ENCODE data around the gene FBXO30.

Gene FBXO30

DNA sequence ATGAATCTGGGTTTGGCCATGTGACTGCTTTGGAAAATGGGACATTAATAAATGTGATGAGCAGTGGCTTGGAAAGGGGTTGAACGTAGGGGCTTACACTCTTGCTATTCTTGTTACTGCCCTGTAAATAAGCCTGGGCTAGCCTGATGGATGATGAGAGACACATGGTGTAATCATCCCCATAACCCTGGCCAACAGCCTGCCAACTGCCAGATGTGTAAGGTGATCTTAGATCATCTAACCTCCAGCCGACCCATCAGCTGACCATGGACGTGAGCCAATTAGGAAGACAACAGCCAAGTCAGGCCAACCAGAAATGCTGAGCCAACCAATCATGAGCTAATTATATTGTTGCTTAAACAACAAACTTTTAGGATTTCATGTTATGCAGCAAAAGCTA, 25.2 kb downstream of the FBXO30 start:
- Histone ChIP-seq H3K27ac (no peak overlapping the region), H3K4me3 (no peak overlapping the region)
- TF ChIP-seq, protein P1, sequence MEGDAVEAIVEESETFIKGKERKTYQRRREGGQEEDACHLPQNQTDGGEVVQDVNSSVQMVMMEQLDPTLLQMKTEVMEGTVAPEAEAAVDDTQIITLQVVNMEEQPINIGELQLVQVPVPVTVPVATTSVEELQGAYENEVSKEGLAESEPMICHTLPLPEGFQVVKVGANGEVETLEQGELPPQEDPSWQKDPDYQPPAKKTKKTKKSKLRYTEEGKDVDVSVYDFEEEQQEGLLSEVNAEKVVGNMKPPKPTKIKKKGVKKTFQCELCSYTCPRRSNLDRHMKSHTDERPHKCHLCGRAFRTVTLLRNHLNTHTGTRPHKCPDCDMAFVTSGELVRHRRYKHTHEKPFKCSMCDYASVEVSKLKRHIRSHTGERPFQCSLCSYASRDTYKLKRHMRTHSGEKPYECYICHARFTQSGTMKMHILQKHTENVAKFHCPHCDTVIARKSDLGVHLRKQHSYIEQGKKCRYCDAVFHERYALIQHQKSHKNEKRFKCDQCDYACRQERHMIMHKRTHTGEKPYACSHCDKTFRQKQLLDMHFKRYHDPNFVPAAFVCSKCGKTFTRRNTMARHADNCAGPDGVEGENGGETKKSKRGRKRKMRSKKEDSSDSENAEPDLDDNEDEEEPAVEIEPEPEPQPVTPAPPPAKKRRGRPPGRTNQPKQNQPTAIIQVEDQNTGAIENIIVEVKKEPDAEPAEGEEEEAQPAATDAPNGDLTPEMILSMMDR (IDR thresholded peaks at IDR 0.05), result no peak
- DNase-seq (ENCODE audit: low spot score), result no peak

- no peak overlapping the region for H3K4me3 ChIP-seq
- H3K27ac ChIP-seq, result no peak overlapping the region
- TF ChIP-seq, protein P1 (IDR thresholded peaks at IDR 0.05), result no peak
- no peak for DNase-seq (ENCODE audit: low spot score)
These were observed 26.9 kb downstream of the FBXO30 start for GRCh38 chr6:145787688-145788087.

GRCh38 chr6:145784683-145785082, 29.9 kb downstream of the FBXO30 start:
- Histone ChIP-seq H3K27ac (no peak overlapping the region), H3K4me3 (no peak overlapping the region)
- DNase-seq (ENCODE audit: low spot score), result no peak
- TF ChIP-seq, protein P1 (IDR thresholded peaks at IDR 0.05), result no peak

DNA sequence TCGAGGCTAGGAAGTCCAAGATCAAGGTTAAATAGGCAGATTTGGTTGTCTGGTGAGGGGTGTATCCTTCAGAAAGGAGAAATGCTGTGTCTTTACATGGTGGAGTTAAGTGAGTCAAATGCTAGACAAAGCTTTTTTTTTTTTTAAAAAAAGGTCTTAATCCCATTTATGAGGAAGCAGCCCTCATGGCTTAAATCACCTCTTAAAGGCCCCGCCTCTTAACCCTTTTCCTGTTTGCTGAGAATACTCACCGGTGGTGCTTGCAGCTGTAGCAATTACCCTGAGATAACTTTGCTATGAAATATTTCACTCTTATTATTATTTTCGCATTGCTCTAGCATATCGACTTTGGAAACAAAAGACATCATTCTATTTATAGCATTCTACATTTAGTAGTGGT, 30.8 kb downstream of the FBXO30 start:
- no peak for DNase-seq (ENCODE audit: low spot score)
- H3K4me3 ChIP-seq, result no peak overlapping the region
- TF ChIP-seq, protein P1 (IDR thresholded peaks at IDR 0.05), result no peak
- no peak overlapping the region for H3K27ac ChIP-seq

- H3K4me3 ChIP-seq, result no peak overlapping the region
- TF ChIP-seq, protein P1 (IDR thresholded peaks at IDR 0.05), result no peak
- no peak overlapping the region for H3K27ac ChIP-seq
- no peak for DNase-seq (ENCODE audit: low spot score)
These were observed 41.7 kb downstream of the FBXO30 start for GRCh38 chr6:145772846-145773245.

DNA sequence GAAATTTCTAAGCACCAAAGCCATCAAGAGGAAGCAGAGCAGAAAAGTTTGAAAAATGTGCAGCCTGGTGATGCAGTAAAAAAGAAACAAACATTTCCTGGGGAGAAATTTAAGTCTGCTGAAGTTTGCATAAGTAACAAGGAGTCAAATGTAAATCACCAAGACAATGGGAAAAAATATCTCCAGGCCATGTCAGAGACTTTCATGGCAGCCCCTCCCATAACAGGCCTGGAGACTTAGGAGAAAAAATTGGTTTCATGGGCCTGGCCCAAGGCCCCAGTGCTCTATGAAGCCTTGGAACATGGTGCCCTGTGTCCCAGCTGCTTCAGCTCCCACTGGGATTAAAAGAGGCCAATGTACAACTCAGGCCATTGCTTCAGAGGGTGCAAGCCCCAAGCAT, 49.1 kb downstream of the FBXO30 start:
- TF ChIP-seq, protein P1 (IDR thresholded peaks at IDR 0.05), result no peak
- no peak overlapping the region for H3K4me3 ChIP-seq
- no peak overlapping the region for H3K27ac ChIP-seq
- no peak for DNase-seq (ENCODE audit: low spot score)

DNA sequence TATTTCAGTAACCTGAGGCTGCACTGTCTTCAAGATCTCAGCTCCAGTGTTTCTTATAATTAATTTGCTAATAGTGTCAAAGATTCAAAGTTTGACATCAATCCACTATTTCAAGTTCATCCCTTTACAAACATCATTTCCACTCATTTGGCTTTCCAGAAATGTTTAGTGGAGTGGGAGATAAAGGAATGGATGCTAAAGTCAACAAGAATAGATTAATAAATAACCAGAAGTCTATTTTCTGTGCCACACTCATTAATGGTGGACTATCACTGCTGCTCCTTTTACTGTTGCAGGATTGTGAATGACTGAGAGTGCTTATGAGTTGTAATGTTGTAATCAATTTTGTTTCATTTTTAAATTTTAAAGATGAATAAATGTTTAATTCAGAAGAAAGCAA, 50.9 kb downstream of the FBXO30 start:
- Histone ChIP-seq H3K4me3 (no peak overlapping the region), H3K27ac (no peak overlapping the region)
- DNase-seq (ENCODE audit: low spot score), result no peak
- TF ChIP-seq, protein P1 (IDR thresholded peaks at IDR 0.05), result no peak
